ENCODE measurements around the gene ARL6IP4. TPM values are rescaled to one million over a fixed set of nuclear protein-coding genes. Genes with fewer than 3 reads are reported as not detected.

ARL6IP4 gene
- total RNA-seq: 210 and 234 TPM in 2 replicates

GRCh38 chr12:122980183-122981035, at the start of gene ARL6IP4:
ARL6IP4 (plus strand) TSS chr12:122980681; CDS start chr12:122981140, 459 bp downstream.

GRCh38 chr12:122965851-122966742, 14.4 kb upstream of the ARL6IP4 start, which contains the start of gene ABCB9:
ABCB9 (minus strand) TSS chr12:122966463; CDS start chr12:122960235, 6,228 bp downstream.

GRCh38 chr12:122974892-122975789, 5.3 kb upstream of the ARL6IP4 start, which contains the start of gene OGFOD2:
OGFOD2 (plus strand) TSS chr12:122975244; CDS start chr12:122975252, 8 bp downstream.

Other genes starting within 250 kb of the ARL6IP4 start
- under 0.01 TPM in 1 of 2 replicates, not detected in the other for gene HCAR1, start 249.8 kb upstream of the ARL6IP4 start, total RNA-seq
- 20.9 and 33.1 TPM in 2 replicates for gene DENR, start 227.9 kb upstream of the ARL6IP4 start, total RNA-seq
- gene CCDC62, start 206.1 kb upstream of the ARL6IP4 start, total RNA-seq: 0.31 and 0.32 TPM in 2 replicates
- 140 and 161 TPM in 2 replicates for gene HIP1R, start 145.2 kb upstream of the ARL6IP4 start, total RNA-seq
- gene VPS37B, start 84.6 kb upstream of the ARL6IP4 start, total RNA-seq: 12.1 and 20.4 TPM in 2 replicates
- gene ABCB9, start 14.2 kb upstream of the ARL6IP4 start, total RNA-seq: 9.1 and 12.8 TPM in 2 replicates
- 7.9 and 11.8 TPM in 2 replicates for gene OGFOD2, start 5.4 kb upstream of the ARL6IP4 start, total RNA-seq
- 7.6 and 20.2 TPM in 2 replicates for gene PITPNM2, start 170.4 kb downstream of the ARL6IP4 start, total RNA-seq